NB4 (cell line): ENCODE measurements around the gene ADGRL4.

Experiments used
- DNase-seq: peaks from one replicate; pipeline ENCODE4 v3.0.0; 2010; ENCODE audit warnings: low read depth
- H3K4me3 ChIP-seq: one replicate; pipeline ENCODE4 v1.5.1; 2011; ENCODE audit warnings: mild to moderate bottlenecking, low read depth, low read length, moderate library complexity
- CTCF ChIP-seq: IDR thresholded peaks from one replicate; pipeline ENCODE4 v1.5.1; 2012; ENCODE audit warnings: low read depth, low read length
- MAX ChIP-seq: IDR thresholded peaks from 2 replicates; pipeline ENCODE4 v1.6.1; 2011; ENCODE audit warnings: low read depth, low read length
- MYC ChIP-seq: IDR thresholded peaks from 2 replicates; pipeline ENCODE4 v1.6.1; 2011; ENCODE audit warnings: low read depth, low read length
- POLR2A ChIP-seq: IDR thresholded peaks from 2 replicates; pipeline ENCODE4 v1.6.1; 2011; ENCODE audit warnings: mild to moderate bottlenecking; ENCODE audit not compliant: insufficient read length; ENCODE audit errors: extremely low read depth

Gene ADGRL4

GRCh38 chr1:79042539-79042938 is 36.0 kb upstream of the ADGRL4 start:
- no peak for DNase-seq
- TF ChIP-seq MYC (no peak), POLR2A (no peak), MAX (no peak), CTCF (no peak)
- no peak overlapping the region for H3K4me3 ChIP-seq

GRCh38 chr1:79042117-79042516 is 35.6 kb upstream of the ADGRL4 start:
- no peak overlapping the region for H3K4me3 ChIP-seq
- DNase-seq: peak; percentile 11
- TF ChIP-seq MYC: no peak
- no peak for TF ChIP-seq MAX
- TF ChIP-seq POLR2A: no peak
- TF ChIP-seq CTCF: no peak

GRCh38 chr1:79041666-79042065 is 35.1 kb upstream of the ADGRL4 start:
- no peak for TF ChIP-seq MAX
- no peak for TF ChIP-seq MYC
- TF ChIP-seq CTCF: no peak
- no peak for TF ChIP-seq POLR2A
- no peak for DNase-seq
- H3K4me3 ChIP-seq: no peak overlapping the region

- H3K4me3 ChIP-seq: no peak overlapping the region
- TF ChIP-seq MYC (no peak), MAX (no peak), POLR2A (no peak), CTCF (no peak)
- no peak for DNase-seq
Measured at GRCh38 chr1:79040424-79041082, 34.0 kb upstream of the ADGRL4 start.

- no peak overlapping the region for H3K4me3 ChIP-seq
- no peak for TF ChIP-seq MYC
- no peak for TF ChIP-seq POLR2A
- TF ChIP-seq MAX: no peak
- no peak for TF ChIP-seq CTCF
- DNase-seq: no peak
Measured at GRCh38 chr1:79037085-79037484, 30.6 kb upstream of the ADGRL4 start.
